ENCODE results near the gene PATE2.

PATE2 gene

GRCh38 chr11:125778728-125779127 is at the start of gene PATE2:
Gene PATE2, minus strand, starts transcription at chr11:125778828. Its CDS starts 55 bp downstream, at chr11:125778773.
- ATAC-seq (ENCODE audit: low read depth) (no peak), DNase-seq (ENCODE audit: low spot score in 2 of 2) (no peak)
- Mint-ChIP-seq H3K27ac (no peak within 1 kb of the TSS), H3K9me3 (peaks cover 3% of the 10 kb centered on the region), H3K4me3 (no peak within 1 kb of the TSS), H3K36me3 (no peaks in the 10 kb centered on the region), H3K27me3 (peaks cover 5% of the 10 kb centered on the region), H3K4me1 (no peaks in the 10 kb centered on the region)

GRCh38 chr11:125807909-125808308 is 29.3 kb upstream of the PATE2 start:
- Mint-ChIP-seq H3K27ac (no peak overlapping the region), H3K27me3 (no peaks in the 10 kb centered on the region), H3K36me3 (no peaks in the 10 kb centered on the region), H3K4me1 (no peaks in the 10 kb centered on the region), H3K4me3 (no peak overlapping the region), H3K9me3 (peaks cover 6% of the 10 kb centered on the region)
- no peak for ATAC-seq (ENCODE audit: low read depth)
- no peak for DNase-seq (ENCODE audit: low spot score in 2 of 2)

GRCh38 chr11:125802387-125802786 is 23.8 kb upstream of the PATE2 start:
- Mint-ChIP-seq H3K9me3 (peaks cover 16% of the 10 kb centered on the region), H3K36me3 (no peaks in the 10 kb centered on the region), H3K4me1 (no peaks in the 10 kb centered on the region), H3K27me3 (peaks cover 4% of the 10 kb centered on the region), H3K27ac (no peak overlapping the region), H3K4me3 (no peak overlapping the region)
- no peak for ATAC-seq (ENCODE audit: low read depth)
- DNase-seq (ENCODE audit: low spot score in 2 of 2): no peak

GRCh38 chr11:125799808-125800207 is 21.2 kb upstream of the PATE2 start:
- Mint-ChIP-seq H3K27ac (no peak overlapping the region), H3K27me3 (peaks cover 4% of the 10 kb centered on the region), H3K4me1 (no peaks in the 10 kb centered on the region), H3K4me3 (no peak overlapping the region), H3K36me3 (no peaks in the 10 kb centered on the region), H3K9me3 (peaks cover 22% of the 10 kb centered on the region)
- ATAC-seq (ENCODE audit: low read depth) (no peak), DNase-seq (ENCODE audit: low spot score in 2 of 2) (no peak)

- no peak for ATAC-seq (ENCODE audit: low read depth)
- Mint-ChIP-seq H3K4me1 (no peaks in the 10 kb centered on the region), H3K36me3 (no peaks in the 10 kb centered on the region), H3K4me3 (no peak overlapping the region), H3K27ac (no peak overlapping the region), H3K9me3 (peaks cover 24% of the 10 kb centered on the region), H3K27me3 (peaks cover 6% of the 10 kb centered on the region)
- no peak for DNase-seq (ENCODE audit: low spot score in 2 of 2)
Measured at GRCh38 chr11:125797641-125798040, 19.0 kb upstream of the PATE2 start.

- Mint-ChIP-seq H3K4me1 (no peaks in the 10 kb centered on the region), H3K27ac (no peak overlapping the region), H3K4me3 (no peak overlapping the region), H3K36me3 (no peaks in the 10 kb centered on the region), H3K9me3 (peaks cover 5% of the 10 kb centered on the region), H3K27me3 (peaks cover 5% of the 10 kb centered on the region)
- ATAC-seq (ENCODE audit: low read depth): no peak
- no peak for DNase-seq (ENCODE audit: low spot score in 2 of 2)
Measured at GRCh38 chr11:125790825-125791224, 12.2 kb upstream of the PATE2 start.

- H3K4me1 Mint-ChIP-seq: no peaks in the 10 kb centered on the region
- peaks cover 3% of the 10 kb centered on the region for H3K27me3 Mint-ChIP-seq
- no peak within 1 kb of the TSS for H3K4me3 Mint-ChIP-seq
- DNase-seq (ENCODE audit: low spot score in 2 of 2) (no peak), ATAC-seq (ENCODE audit: low read depth) (no peak)
- H3K27ac Mint-ChIP-seq: no peak within 1 kb of the TSS
- H3K9me3 Mint-ChIP-seq: no peaks in the 10 kb centered on the region
- no peaks in the 10 kb centered on the region for H3K36me3 Mint-ChIP-seq
Measured at GRCh38 chr11:125787827-125788226, 9.2 kb upstream of the PATE2 start, which contains the start of gene PATE3. Gene PATE3, plus strand, starts transcription at chr11:125788127. Its CDS starts 25 bp downstream, at chr11:125788152.

GRCh38 chr11:125784678-125785077 is 6.0 kb upstream of the PATE2 start:
- ATAC-seq (ENCODE audit: low read depth): no peak
- DNase-seq (ENCODE audit: low spot score in 2 of 2): no peak
- H3K27me3 Mint-ChIP-seq: no peaks in the 10 kb centered on the region
- no peaks in the 10 kb centered on the region for H3K36me3 Mint-ChIP-seq
- no peak overlapping the region for H3K27ac Mint-ChIP-seq
- H3K4me3 Mint-ChIP-seq: no peak overlapping the region
- H3K9me3 Mint-ChIP-seq: peaks cover 3% of the 10 kb centered on the region
- H3K4me1 Mint-ChIP-seq: no peaks in the 10 kb centered on the region

- DNase-seq (ENCODE audit: low spot score in 2 of 2) (no peak), ATAC-seq (ENCODE audit: low read depth) (no peak)
- Mint-ChIP-seq H3K27ac (no peak overlapping the region), H3K9me3 (peaks cover 3% of the 10 kb centered on the region), H3K4me3 (no peak overlapping the region), H3K36me3 (no peaks in the 10 kb centered on the region), H3K27me3 (peaks cover 7% of the 10 kb centered on the region), H3K4me1 (no peaks in the 10 kb centered on the region)
Measured at GRCh38 chr11:125777309-125777708, 1.3 kb downstream of the PATE2 start.

- no peak for ATAC-seq (ENCODE audit: low read depth)
- Mint-ChIP-seq H3K27me3 (peaks cover 9% of the 10 kb centered on the region), H3K4me3 (no peak overlapping the region), H3K36me3 (no peaks in the 10 kb centered on the region), H3K27ac (no peak overlapping the region), H3K4me1 (no peaks in the 10 kb centered on the region), H3K9me3 (no peaks in the 10 kb centered on the region)
- no peak for DNase-seq (ENCODE audit: low spot score in 2 of 2)
Measured at GRCh38 chr11:125773516-125773915, 5.1 kb downstream of the PATE2 start.

GRCh38 chr11:125772834-125773505 is 5.7 kb downstream of the PATE2 start:
- no peaks in the 10 kb centered on the region for H3K36me3 Mint-ChIP-seq
- H3K27me3 Mint-ChIP-seq: peaks cover 9% of the 10 kb centered on the region
- H3K27ac Mint-ChIP-seq: no peak overlapping the region
- DNase-seq (ENCODE audit: low spot score in 2 of 2) (no peak), ATAC-seq (ENCODE audit: low read depth) (no peak)
- H3K4me1 Mint-ChIP-seq: no peaks in the 10 kb centered on the region
- H3K9me3 Mint-ChIP-seq: no peaks in the 10 kb centered on the region
- no peak overlapping the region for H3K4me3 Mint-ChIP-seq

GRCh38 chr11:125770583-125770982 is 8.0 kb downstream of the PATE2 start:
- H3K27me3 Mint-ChIP-seq: peaks cover 6% of the 10 kb centered on the region
- H3K4me1 Mint-ChIP-seq: no peaks in the 10 kb centered on the region
- no peak overlapping the region for H3K27ac Mint-ChIP-seq
- no peak for DNase-seq (ENCODE audit: low spot score in 2 of 2)
- H3K36me3 Mint-ChIP-seq: no peaks in the 10 kb centered on the region
- ATAC-seq (ENCODE audit: low read depth): no peak
- H3K9me3 Mint-ChIP-seq: no peaks in the 10 kb centered on the region
- H3K4me3 Mint-ChIP-seq: no peak overlapping the region

- peaks cover 8% of the 10 kb centered on the region for H3K27me3 Mint-ChIP-seq
- no peaks in the 10 kb centered on the region for H3K4me1 Mint-ChIP-seq
- H3K36me3 Mint-ChIP-seq: no peaks in the 10 kb centered on the region
- no peaks in the 10 kb centered on the region for H3K9me3 Mint-ChIP-seq
- no peak overlapping the region for H3K4me3 Mint-ChIP-seq
- DNase-seq (ENCODE audit: low spot score in 2 of 2) (no peak), ATAC-seq (ENCODE audit: low read depth) (no peak)
- no peak overlapping the region for H3K27ac Mint-ChIP-seq
Measured at GRCh38 chr11:125768336-125769046, 10.1 kb downstream of the PATE2 start.

- no peak overlapping the region for H3K4me3 Mint-ChIP-seq
Measured at GRCh38 chr11:125766251-125766650, 12.4 kb downstream of the PATE2 start.

GRCh38 chr11:125763483-125763882 is 15.1 kb downstream of the PATE2 start:
- no peak overlapping the region for H3K4me3 Mint-ChIP-seq
- no peaks in the 10 kb centered on the region for H3K4me1 Mint-ChIP-seq
- H3K27ac Mint-ChIP-seq: no peak overlapping the region
- DNase-seq (ENCODE audit: low spot score in 2 of 2) (no peak), ATAC-seq (ENCODE audit: low read depth) (no peak)
- H3K36me3 Mint-ChIP-seq: no peaks in the 10 kb centered on the region
- H3K9me3 Mint-ChIP-seq: peaks cover 7% of the 10 kb centered on the region
- peaks cover 4% of the 10 kb centered on the region for H3K27me3 Mint-ChIP-seq

More at GRCh38 chr11:125766251-125766650, 12.4 kb downstream of the PATE2 start:
- Mint-ChIP-seq H3K27me3 (peaks cover 4% of the 10 kb centered on the region), H3K9me3 (peaks cover 2% of the 10 kb centered on the region), H3K27ac (no peak overlapping the region), H3K36me3 (no peaks in the 10 kb centered on the region), H3K4me1 (no peaks in the 10 kb centered on the region)
- no peak for DNase-seq (ENCODE audit: low spot score in 2 of 2)
- ATAC-seq (ENCODE audit: low read depth): no peak

All from memory B cell (primary cell).